Neuronal stem cell (in vitro differentiated cells): ENCODE measurements around the gene SLCO3A1.

Experiments used
- DNase-seq: peaks from one replicate; pipeline ENCODE4 v3.0.0-alpha.2; 2013; ENCODE audit warnings: low spot score
- H2AFZ ChIP-seq: one replicate; pipeline ENCODE4 v1.6.1; 2013; ENCODE audit warnings: mild to moderate bottlenecking, low read length, inconsistent platforms
- H2AK5ac ChIP-seq: 2 replicates; pipeline ENCODE4 v1.6.1; 2013; ENCODE audit warnings: low read depth, mild to moderate bottlenecking, inconsistent platforms, low read length, moderate library complexity, mixed read lengths
- H2BK120ac ChIP-seq: 2 replicates; pipeline ENCODE4 v1.6.1; 2013; ENCODE audit warnings: low read depth, mild to moderate bottlenecking, inconsistent platforms, low read length, moderate library complexity, mixed read lengths
- H2BK12ac ChIP-seq: one replicate; pipeline ENCODE4 v1.6.1; 2013; ENCODE audit warnings: low read length, inconsistent platforms
- H2BK15ac ChIP-seq: 2 replicates; pipeline ENCODE4 v1.6.1; 2013; ENCODE audit warnings: mild to moderate bottlenecking, low read length, inconsistent platforms, mixed read lengths
- H2BK5ac ChIP-seq: one replicate; pipeline ENCODE4 v1.6.1; 2013; ENCODE audit warnings: inconsistent platforms, mild to moderate bottlenecking, low read length, moderate library complexity
- H3K14ac ChIP-seq: one replicate; pipeline ENCODE4 v1.6.1; 2013; ENCODE audit warnings: low read length, inconsistent platforms
- H3K18ac ChIP-seq: 2 replicates; pipeline ENCODE4 v1.6.1; 2013; ENCODE audit warnings: low read length, inconsistent platforms
- H3K23ac ChIP-seq: 2 replicates; pipeline ENCODE4 v1.6.1; 2013; ENCODE audit warnings: low read depth, mild to moderate bottlenecking, mixed read lengths, low read length, inconsistent platforms; ENCODE audit not compliant: poor library complexity
- H3K27ac ChIP-seq: replicated peaks from 3 replicates; pipeline ENCODE4 v1.5.1; 2013; ENCODE audit warnings: low read length, inconsistent platforms
- H3K27me3 ChIP-seq, 3 experiments: 2 replicates each; pipeline ENCODE4 v1.6.1; 2013; ENCODE audit warnings: low read length in 3 of 3, mild to moderate bottlenecking in 2 of 3, inconsistent platforms in 1 of 3, low read depth in 1 of 3, mixed read lengths in 1 of 3, moderate library complexity in 1 of 3; ENCODE audit not compliant: control insufficient read depth in 3 of 3, insufficient read depth in 3 of 3
- H3K36me3 ChIP-seq, 2 donors: replicated peaks in 1 of 2; 2 replicates each; pipeline ENCODE4 v1.6.1; 2013; ENCODE audit warnings: low read length in 2 of 2; ENCODE audit not compliant: control insufficient read depth in 2 of 2, insufficient read depth in 2 of 2
- H3K4ac ChIP-seq: 2 replicates; pipeline ENCODE4 v1.6.1; 2013; ENCODE audit warnings: inconsistent platforms, mild to moderate bottlenecking, low read length, moderate library complexity
- H3K4me1 ChIP-seq, 2 donors: 1 replicate in 1 of 2; 2 replicates in 1 of 2; pipeline ENCODE4 v1.6.1; 2013; ENCODE audit warnings: low read length in 2 of 2, low read depth in 1 of 2; ENCODE audit not compliant: control insufficient read depth in 2 of 2, insufficient read depth in 1 of 2
- H3K4me2 ChIP-seq: one replicate; pipeline ENCODE4 v1.6.1; 2013; ENCODE audit warnings: mild to moderate bottlenecking, low read length, inconsistent platforms; ENCODE audit not compliant: insufficient read depth, poor library complexity, severe bottlenecking
- H3K4me3 ChIP-seq, 2 donors: 2 replicates each; pipeline ENCODE4 v1.5.1; 2013; ENCODE audit warnings: low read length in 2 of 2, mild to moderate bottlenecking in 2 of 2, inconsistent platforms in 1 of 2, moderate library complexity in 1 of 2
- H3K79me1 ChIP-seq: one replicate; pipeline ENCODE4 v1.6.1; 2013; ENCODE audit warnings: low read depth, mild to moderate bottlenecking, inconsistent platforms, low read length, moderate library complexity
- H3K9ac ChIP-seq: one replicate; pipeline ENCODE4 v1.6.1; 2013; ENCODE audit warnings: mild to moderate bottlenecking, low read depth, low read length, inconsistent platforms; ENCODE audit not compliant: poor library complexity
- H3K9me3 ChIP-seq, 2 donors: replicated peaks in 1 of 2; 2 replicates each; pipeline versions ENCODE3 to v1.6.1; 2013; ENCODE audit warnings: low read length in 2 of 2, mild to moderate bottlenecking in 2 of 2, inconsistent platforms in 1 of 2, low read depth in 1 of 2, mixed read lengths in 1 of 2, moderate library complexity in 1 of 2; ENCODE audit not compliant: control insufficient read depth in 2 of 2, insufficient read depth in 1 of 2
- H4K8ac ChIP-seq: one replicate; pipeline ENCODE4 v1.6.1; 2013; ENCODE audit warnings: low read depth, mild to moderate bottlenecking, inconsistent platforms, low read length, moderate library complexity
- H4K91ac ChIP-seq: one replicate; pipeline ENCODE4 v1.6.1; 2013; ENCODE audit warnings: low read length, low read depth, mild to moderate bottlenecking, inconsistent platforms; ENCODE audit not compliant: poor library complexity
- WGBS, 2 donors: extraction: QIAGEN DNeasy Blood & Tissue Kit; methylation state at CpG; one replicate each; pipeline ENCODE4 v1.1.7; 2013; ENCODE audit warnings: missing lambda C conversion rate in 2 of 2, mixed read lengths in 1 of 2; ENCODE audit not compliant: insufficient read length in 2 of 2, insufficient replicate concordance in 1 of 2; ENCODE audit errors: extremely low coverage in 2 of 2; 5-methylcytosine and 5-hydroxymethylcytosine counted together

SLCO3A1 gene

GRCh38 chr15:91904942-91905341 lies 51.4 kb downstream of the SLCO3A1 start:
- H3K9ac ChIP-seq = no peak overlapping the region
- H3K14ac ChIP-seq = no peak overlapping the region
- no peaks in the 10 kb centered on the region for H3K36me3 ChIP-seq
- no peaks in the 10 kb centered on the region for H3K27me3 ChIP-seq
- H3K23ac ChIP-seq = no peak overlapping the region
- no peak overlapping the region for H3K18ac ChIP-seq
- no peak overlapping the region for H4K8ac ChIP-seq
- H2AFZ ChIP-seq = no peak overlapping the region
- H2BK12ac ChIP-seq = no peak overlapping the region
- no peak overlapping the region for H2BK120ac ChIP-seq
- H3K4me2 ChIP-seq = no peak overlapping the region
- DNase-seq = no peak
- H3K4ac ChIP-seq = no peak overlapping the region
- no peaks in the 10 kb centered on the region for H3K4me1 ChIP-seq
- H3K79me1 ChIP-seq = peaks cover 2% of the 10 kb centered on the region
- no peak overlapping the region for H2BK15ac ChIP-seq
- no peak overlapping the region for H2AK5ac ChIP-seq
- no CpG with 5 or more reads among the region's 1 CpG for WGBS, 2 donors
- no peak overlapping the region for H3K4me3 ChIP-seq
- H4K91ac ChIP-seq = no peak overlapping the region
- H2BK5ac ChIP-seq = no peak overlapping the region
- H3K9me3 ChIP-seq = no peaks in the 10 kb centered on the region
- H3K27ac ChIP-seq = no peak overlapping the region

- Histone ChIP-seq H4K91ac (no peak overlapping the region), H3K4ac (no peak overlapping the region), H3K36me3 (no peaks in the 10 kb centered on the region), H3K23ac (no peak overlapping the region), H3K79me1 (peaks cover 4% of the 10 kb centered on the region), H2AK5ac (no peak overlapping the region), H2AFZ (no peak overlapping the region), H3K14ac (no peak overlapping the region), H3K4me3 (no peak overlapping the region), H3K9me3 (no peaks in the 10 kb centered on the region), H3K27ac (no peak overlapping the region), H4K8ac (no peak overlapping the region), H3K4me2 (no peak overlapping the region), H3K27me3 (no peaks in the 10 kb centered on the region), H3K18ac (no peak overlapping the region), H2BK12ac (no peak overlapping the region), H2BK120ac (no peak overlapping the region), H3K9ac (no peak overlapping the region), H2BK5ac (no peak overlapping the region), H2BK15ac (no peak overlapping the region), H3K4me1 (no peaks in the 10 kb centered on the region)
- no peak for DNase-seq
- no CpG with 5 or more reads among the region's 3 CpGs for WGBS, 2 donors
These were observed 54.9 kb downstream of the SLCO3A1 start for GRCh38 chr15:91908391-91908790.

- no peak overlapping the region for H2BK12ac ChIP-seq
- no CpG with 5 or more reads among the region's 2 CpGs for WGBS, 2 donors
These were observed 55.6 kb downstream of the SLCO3A1 start for GRCh38 chr15:91909111-91909510.

GRCh38 chr15:91909574-91909973 lies 56.1 kb downstream of the SLCO3A1 start:
- H3K4me3 ChIP-seq = no peak overlapping the region
- no peak overlapping the region for H2BK5ac ChIP-seq
- H3K36me3 ChIP-seq = no peaks in the 10 kb centered on the region
- H3K27ac ChIP-seq = no peak overlapping the region
- no peak overlapping the region for H3K14ac ChIP-seq
- H3K79me1 ChIP-seq = peaks cover 4% of the 10 kb centered on the region
- no peaks in the 10 kb centered on the region for H3K4me1 ChIP-seq
- H2BK120ac ChIP-seq = no peak overlapping the region
- H3K18ac ChIP-seq = peak overlapping the region; percentile 22
- no peak for DNase-seq
- no peak overlapping the region for H3K9ac ChIP-seq
- no peak overlapping the region for H3K4me2 ChIP-seq
- no peak overlapping the region for H4K91ac ChIP-seq
- H3K9me3 ChIP-seq = no peaks in the 10 kb centered on the region
- H3K23ac ChIP-seq = no peak overlapping the region
- no CpG with 5 or more reads among the region's 7 CpGs for WGBS, 2 donors
- H4K8ac ChIP-seq = no peak overlapping the region
- H3K27me3 ChIP-seq = no peaks in the 10 kb centered on the region
- H2AFZ ChIP-seq = no peak overlapping the region
- no peak overlapping the region for H3K4ac ChIP-seq
- H2BK15ac ChIP-seq = no peak overlapping the region
- H2BK12ac ChIP-seq = no peak overlapping the region
- H2AK5ac ChIP-seq = no peak overlapping the region

More at GRCh38 chr15:91909111-91909510, 55.6 kb downstream of the SLCO3A1 start:
- Histone ChIP-seq H3K4me1 (no peaks in the 10 kb centered on the region), H3K4ac (no peak overlapping the region), H3K36me3 (no peaks in the 10 kb centered on the region), H3K4me3 (no peak overlapping the region), H3K4me2 (no peak overlapping the region), H3K27ac (no peak overlapping the region), H3K9ac (no peak overlapping the region), H3K18ac (no peak overlapping the region), H3K79me1 (peaks cover 4% of the 10 kb centered on the region), H3K14ac (no peak overlapping the region), H2AFZ (no peak overlapping the region), H2BK5ac (no peak overlapping the region), H2BK120ac (no peak overlapping the region), H3K27me3 (no peaks in the 10 kb centered on the region), H3K23ac (no peak overlapping the region), H4K91ac (no peak overlapping the region), H4K8ac (no peak overlapping the region), H3K9me3 (no peaks in the 10 kb centered on the region), H2BK15ac (no peak overlapping the region), H2AK5ac (no peak overlapping the region)
- DNase-seq = no peak
